IMR-90 (cell line): Measurements from ENCODE around the gene POLR3A. TPM values are rescaled to one million over a fixed set of nuclear protein-coding genes. Genes with fewer than 3 reads are reported as not detected.

Experiments
- ATAC-seq: fragments of 200-7000 bp; cut with Tn5 transposase; 2 replicates; pipeline ENCODE4 v1.9.1; 2020; ENCODE audit warnings: low read depth, mild to moderate bottlenecking, moderate library complexity
- BruUV-seq: library from RNA; stranded (reverse); fragments of 400-500 nt; replicated peaks from 2 replicates; lab custom pipeline; 2021; lab: Mats Ljungman, UMichigan
- CTCF ChIA-PET: fragments of 300-600 bp; formaldehyde crosslinking; extraction: SDS; loops from one replicate; lab custom pipeline; 2021; ENCODE audit warnings: antibody characterized with exemption; lab: Yijun Ruan, JAX
- POLR2A ChIA-PET: fragments of 300-600 bp; sonication (Branson Sonifier 250); formaldehyde crosslinking; loops from one replicate; lab custom pipeline; 2022; ENCODE audit warnings: antibody characterized with exemption; ENCODE audit not compliant: unreplicated experiment; lab: Charles Lee
- DNase-seq: peaks from one replicate; pipeline ENCODE4 v3.0.0; 2013
- H2AFZ ChIP-seq: replicated peaks from 2 replicates; pipeline ENCODE3; 2013; ENCODE audit warnings: low read length, mild to moderate bottlenecking; ENCODE audit not compliant: poor library complexity
- H2AK5ac ChIP-seq: 2 replicates; pipeline ENCODE4 v1.6.1; 2013; ENCODE audit warnings: low read depth, low read length, inconsistent platforms
- H2AK9ac ChIP-seq: replicated peaks from 2 replicates; pipeline ENCODE3; 2013; ENCODE audit warnings: mild to moderate bottlenecking, low read depth, low read length, moderate library complexity; ENCODE audit not compliant: poor library complexity
- H2BK120ac ChIP-seq: 2 replicates; pipeline ENCODE4 v1.6.1; 2013; ENCODE audit warnings: low read depth, low read length, inconsistent platforms
- H2BK15ac ChIP-seq: 3 replicates; pipeline ENCODE4 v1.6.1; 2013; ENCODE audit warnings: low read depth, low read length, inconsistent platforms
- H2BK20ac ChIP-seq: 2 replicates; pipeline ENCODE4 v1.6.1; 2013; ENCODE audit warnings: low read depth, mild to moderate bottlenecking, inconsistent platforms, low read length, moderate library complexity
- H2BK5ac ChIP-seq: 2 replicates; pipeline ENCODE4 v1.6.1; 2013; ENCODE audit warnings: mild to moderate bottlenecking, low read depth, low read length, inconsistent platforms; ENCODE audit not compliant: poor library complexity, severe bottlenecking
- H3K14ac ChIP-seq: replicated peaks from 2 replicates; pipeline ENCODE4 v1.6.1; 2013; ENCODE audit warnings: low read depth, low read length, inconsistent platforms
- H3K18ac ChIP-seq: 2 replicates; pipeline ENCODE4 v1.6.1; 2013; ENCODE audit warnings: low read depth, low read length, control low read depth
- H3K23ac ChIP-seq: 2 replicates; pipeline ENCODE4 v1.6.1; 2013; ENCODE audit warnings: low read depth, low read length, inconsistent platforms
- H3K27ac ChIP-seq: 2 replicates; pipeline ENCODE4 v1.5.1; 2013; ENCODE audit warnings: mild to moderate bottlenecking, control low read depth, low read length; ENCODE audit not compliant: insufficient read depth
- H3K27me3 ChIP-seq: 2 replicates; pipeline ENCODE4 v1.6.1; 2013; ENCODE audit warnings: low read length; ENCODE audit not compliant: control insufficient read depth, insufficient read depth
- H3K36me3 ChIP-seq: 2 replicates; pipeline ENCODE4 v1.6.1; 2013; ENCODE audit warnings: low read length, mixed read lengths; ENCODE audit not compliant: control insufficient read depth, insufficient read depth
- H3K4ac ChIP-seq: 2 replicates; pipeline ENCODE4 v1.6.1; 2013; ENCODE audit warnings: low read depth, low read length, inconsistent platforms
- H3K4me1 ChIP-seq: 2 replicates; pipeline ENCODE4 v1.6.1; 2013; ENCODE audit warnings: low read length, mixed read lengths; ENCODE audit not compliant: control insufficient read depth, insufficient read depth
- H3K4me2 ChIP-seq: 2 replicates; pipeline ENCODE4 v1.6.1; 2013; ENCODE audit warnings: low read depth, mild to moderate bottlenecking, control low read depth, low read length, moderate library complexity
- H3K4me3 ChIP-seq: 2 replicates; pipeline ENCODE4 v1.5.1; 2013; ENCODE audit warnings: low read depth, mild to moderate bottlenecking, control low read depth, low read length, moderate library complexity; ENCODE audit not compliant: insufficient read depth
- H3K56ac ChIP-seq: 2 replicates; pipeline ENCODE4 v1.6.1; 2013; ENCODE audit warnings: low read length, inconsistent platforms; ENCODE audit not compliant: insufficient read depth; ENCODE audit errors: extremely low read depth
- H3K79me1 ChIP-seq, 2 experiments: 2 replicates each; pipeline ENCODE4 v1.6.1; 2013; ENCODE audit warnings: low read length in 2 of 2, inconsistent platforms in 1 of 2, low read depth in 1 of 2
- H3K9ac ChIP-seq: 2 replicates; pipeline ENCODE4 v1.6.1; 2013; ENCODE audit warnings: low read depth, low read length, control low read depth
- H3K9me1 ChIP-seq: 2 replicates; pipeline ENCODE4 v1.6.1; 2013; ENCODE audit warnings: low read length, inconsistent platforms; ENCODE audit not compliant: insufficient read depth
- H3K9me3 ChIP-seq: 2 replicates; pipeline ENCODE4 v1.6.1; 2013; ENCODE audit warnings: low read length; ENCODE audit not compliant: control insufficient read depth, insufficient read depth
- H4K20me1 ChIP-seq: 2 replicates; pipeline ENCODE4 v1.6.1; 2013; ENCODE audit warnings: low read length, inconsistent platforms; ENCODE audit not compliant: insufficient read depth
- H4K5ac ChIP-seq: 2 replicates; pipeline ENCODE4 v1.6.1; 2013; ENCODE audit warnings: mild to moderate bottlenecking, low read depth, low read length, control low read depth
- H4K8ac ChIP-seq, 2 experiments: 2 replicates each; pipeline ENCODE4 v1.6.1; 2013; ENCODE audit warnings: low read depth in 2 of 2, low read length in 2 of 2, control low read depth in 1 of 2, inconsistent platforms in 1 of 2
- H4K91ac ChIP-seq: 2 replicates; pipeline ENCODE4 v1.6.1; 2013; ENCODE audit warnings: low read depth, low read length, inconsistent platforms; ENCODE audit not compliant: insufficient read depth
- BHLHE40 ChIP-seq: fragments of 150-350 bp; IDR thresholded peaks from 2 replicates; pipeline ENCODE4 v1.6.1; 2016; ENCODE audit warnings: mild to moderate bottlenecking, low read depth, low read length
- CEBPB ChIP-seq: IDR thresholded peaks from 2 replicates; pipeline ENCODE4 v1.6.1; 2012; ENCODE audit warnings: low read depth, low read length, improper control_type of control experiment
- CHD1 ChIP-seq: IDR thresholded peaks from 2 replicates; pipeline ENCODE4 v1.6.1; 2012; ENCODE audit warnings: low read depth, low read length, improper control_type of control experiment
- FOS ChIP-seq: fragments of 150-350 bp; IDR thresholded peaks from 2 replicates; pipeline ENCODE4 v1.6.1; 2016; ENCODE audit warnings: low read depth, low read length
- MAFK ChIP-seq: IDR thresholded peaks from 2 replicates; pipeline ENCODE4 v1.6.1; 2012; ENCODE audit warnings: low read depth, low read length, improper control_type of control experiment
- MAZ ChIP-seq: IDR thresholded peaks from 2 replicates; pipeline ENCODE4 v1.6.1; 2012; ENCODE audit warnings: low read depth, mild to moderate bottlenecking, low read length, improper control_type of control experiment, moderate library complexity, borderline replicate concordance
- MXI1 ChIP-seq: IDR thresholded peaks from 2 replicates; pipeline ENCODE4 v1.6.1; 2012; ENCODE audit warnings: low read depth, mild to moderate bottlenecking, low read length, moderate library complexity, borderline replicate concordance
- NFE2L2 ChIP-seq: fragments of 150-350 bp; IDR thresholded peaks from 2 replicates; pipeline ENCODE4 v1.6.1; 2016; ENCODE audit warnings: low read depth, mild to moderate bottlenecking, low read length
- POLR2A ChIP-seq: IDR thresholded peaks from 2 replicates; pipeline ENCODE4 v1.6.1; 2012; ENCODE audit warnings: mild to moderate bottlenecking, low read depth, low read length
- RAD21 ChIP-seq: IDR thresholded peaks from 2 replicates; pipeline ENCODE4 v1.6.1; 2012; ENCODE audit warnings: low read length, improper control_type of control experiment
- RCOR1 ChIP-seq: IDR thresholded peaks from 2 replicates; pipeline ENCODE4 v1.6.1; 2012; ENCODE audit warnings: mild to moderate bottlenecking, low read length, improper control_type of control experiment; ENCODE audit not compliant: insufficient replicate concordance
- RFX5 ChIP-seq: IDR thresholded peaks from 2 replicates; pipeline ENCODE4 v1.8.0; 2012; ENCODE audit warnings: low read depth, mild to moderate bottlenecking, low read length, moderate library complexity
- SMC3 ChIP-seq: fragments of 150-350 bp; IDR thresholded peaks from 2 replicates; pipeline ENCODE4 v1.6.1; 2016; ENCODE audit warnings: low read depth, mild to moderate bottlenecking, antibody characterized with exemption, low read length, moderate library complexity
- WGBS, 2 experiments: methylation state at CpG; one replicate each; pipeline versions ENCODE4 v1.1.5 to v1.1.7; 2013; ENCODE audit warnings: missing lambda C conversion rate in 2 of 2; ENCODE audit not compliant: insufficient read length in 1 of 2; ENCODE audit errors: extremely low coverage in 2 of 2; 5-methylcytosine and 5-hydroxymethylcytosine counted together
- dilution Hi-C: fragments of 300-500 bp; cut with HindIII; formaldehyde crosslinking; loops from one replicate; pipeline ENCODE4 v1.14.3; 2018; ENCODE audit warnings: low sequenced_read_pairs; ENCODE audit not compliant: unreplicated experiment
- in situ Hi-C: fragments of 300-500 bp; cut with MboI; formaldehyde crosslinking; loops from 3 replicates; pipeline ENCODE4 v1.14.3; 2019; ENCODE audit warnings: low sequenced_read_pairs, inconsistent platforms, mixed read lengths
- intact Hi-C: fragments of 100-400 bp; cut with micrococcal nuclease; formaldehyde crosslinking; loops from 2 replicates; pipeline ENCODE4 v1.10.0; 2022
- polyA plus RNA-seq, 3 experiments: library from polyadenylated mRNA; depleted of rRNA; stranded (reverse); fragments of >200 nt; gene quantifications; 2 replicates each; pipeline ENCODE4 v1.2.3, GENCODE V29; 2012; ENCODE audit warnings: low replicate concordance in 1 of 3
- total RNA-seq: library from RNA; depleted of rRNA; stranded (reverse); fragments of >200 nt; gene quantifications from 2 replicates; pipeline ENCODE4 v1.2.3, GENCODE V29; 2012
- TF ChIP-seq, protein P1 (sequence below): conservative IDR thresholded peaks from 2 replicates; pipeline ENCODE4 v1.5.1; 2012; ENCODE audit warnings: mild to moderate bottlenecking, low read depth, low read length, improper control_type of control experiment
- TF ChIP-seq, protein P2 (sequence below): fragments of 150-350 bp; IDR thresholded peaks from 2 replicates; pipeline ENCODE4 v1.6.1; 2016; ENCODE audit warnings: low read depth, mild to moderate bottlenecking, low read length, moderate library complexity, borderline replicate concordance
- TF ChIP-seq, protein P3 (sequence below): fragments of 150-350 bp; IDR thresholded peaks from 2 replicates; pipeline ENCODE4 v1.6.1; 2017; ENCODE audit warnings: mild to moderate bottlenecking, antibody characterized with exemption, low read length, low read depth

The POLR3A gene
- total and polyA plus RNA-seq, 2 of the 4 experiments (the other 2 are of a cell fraction): 11.9 to 24.4 TPM

- Histone ChIP-seq H2AFZ (no peak overlapping the region), H4K91ac (no peak overlapping the region), H4K5ac (no peak overlapping the region), H3K27ac (no peak overlapping the region), H3K79me1 (peaks cover 7 to 26% of the 10 kb centered on the region in 2 experiments; a peak in 3 of 4 replicates), H3K9me1 (peaks cover 6% of the 10 kb centered on the region; the same call in 1 of the 2 replicates), H2BK120ac (no peak overlapping the region), H3K4me1 (no peaks in the 10 kb centered on the region; the same call in 1 of the 2 replicates), H3K23ac (no peak overlapping the region), H2AK9ac (no peak overlapping the region), H2BK5ac (no peak overlapping the region), H4K20me1 (no peaks in the 10 kb centered on the region), H2BK15ac (no peak overlapping the region), H3K9me3 (no peaks in the 10 kb centered on the region), H3K56ac (no peak overlapping the region), H3K14ac (no peak overlapping the region), H3K9ac (no peak overlapping the region), H3K27me3 (no peaks in the 10 kb centered on the region), H2AK5ac (no peak overlapping the region), H4K8ac (no peak overlapping the region), H3K18ac (no peak overlapping the region), H3K4me3 (no peak overlapping the region), H2BK20ac (no peak overlapping the region), H3K4ac (no peak overlapping the region), H3K36me3 (peaks cover 57% of the 10 kb centered on the region), H3K4me2 (no peak overlapping the region)
- ChIA-PET CTCF (interaction anchor here (1.0 kb wide), 1 partner anchor 133 kb away, joined by 3 read pairs; no protein-coding TSS in a partner anchor), POLR2A (no interaction called here)
- in situ Hi-C loops: loop anchor here (5.0 kb wide), 1 partner anchor 131 kb away; no protein-coding TSS in a partner anchor
- intact Hi-C loops: no loop called here
- 90% methylated on average over 2 of the region's 6 CpGs; no CpG with 5 or more reads in 1 of the 2 experiments for WGBS, 2 experiments
- dilution Hi-C loops: no loop called here
- DNase-seq (no peak), ATAC-seq (no peak)
- no TSS peak for BruUV-seq
- TF ChIP-seq MXI1 (no peak), SMC3 (no peak), RAD21 (no peak), POLR2A (no peak), CHD1 (no peak), NFE2L2 (no peak), CEBPB (no peak), RFX5 (no peak), MAZ (no peak), BHLHE40 (no peak), FOS (no peak), RCOR1 (no peak), MAFK (no peak)
- TF ChIP-seq, protein P1, sequence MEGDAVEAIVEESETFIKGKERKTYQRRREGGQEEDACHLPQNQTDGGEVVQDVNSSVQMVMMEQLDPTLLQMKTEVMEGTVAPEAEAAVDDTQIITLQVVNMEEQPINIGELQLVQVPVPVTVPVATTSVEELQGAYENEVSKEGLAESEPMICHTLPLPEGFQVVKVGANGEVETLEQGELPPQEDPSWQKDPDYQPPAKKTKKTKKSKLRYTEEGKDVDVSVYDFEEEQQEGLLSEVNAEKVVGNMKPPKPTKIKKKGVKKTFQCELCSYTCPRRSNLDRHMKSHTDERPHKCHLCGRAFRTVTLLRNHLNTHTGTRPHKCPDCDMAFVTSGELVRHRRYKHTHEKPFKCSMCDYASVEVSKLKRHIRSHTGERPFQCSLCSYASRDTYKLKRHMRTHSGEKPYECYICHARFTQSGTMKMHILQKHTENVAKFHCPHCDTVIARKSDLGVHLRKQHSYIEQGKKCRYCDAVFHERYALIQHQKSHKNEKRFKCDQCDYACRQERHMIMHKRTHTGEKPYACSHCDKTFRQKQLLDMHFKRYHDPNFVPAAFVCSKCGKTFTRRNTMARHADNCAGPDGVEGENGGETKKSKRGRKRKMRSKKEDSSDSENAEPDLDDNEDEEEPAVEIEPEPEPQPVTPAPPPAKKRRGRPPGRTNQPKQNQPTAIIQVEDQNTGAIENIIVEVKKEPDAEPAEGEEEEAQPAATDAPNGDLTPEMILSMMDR: no peak
- TF ChIP-seq, protein P2, sequence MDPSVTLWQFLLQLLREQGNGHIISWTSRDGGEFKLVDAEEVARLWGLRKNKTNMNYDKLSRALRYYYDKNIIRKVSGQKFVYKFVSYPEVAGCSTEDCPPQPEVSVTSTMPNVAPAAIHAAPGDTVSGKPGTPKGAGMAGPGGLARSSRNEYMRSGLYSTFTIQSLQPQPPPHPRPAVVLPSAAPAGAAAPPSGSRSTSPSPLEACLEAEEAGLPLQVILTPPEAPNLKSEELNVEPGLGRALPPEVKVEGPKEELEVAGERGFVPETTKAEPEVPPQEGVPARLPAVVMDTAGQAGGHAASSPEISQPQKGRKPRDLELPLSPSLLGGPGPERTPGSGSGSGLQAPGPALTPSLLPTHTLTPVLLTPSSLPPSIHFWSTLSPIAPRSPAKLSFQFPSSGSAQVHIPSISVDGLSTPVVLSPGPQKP: no peak
- TF ChIP-seq, protein P3, sequence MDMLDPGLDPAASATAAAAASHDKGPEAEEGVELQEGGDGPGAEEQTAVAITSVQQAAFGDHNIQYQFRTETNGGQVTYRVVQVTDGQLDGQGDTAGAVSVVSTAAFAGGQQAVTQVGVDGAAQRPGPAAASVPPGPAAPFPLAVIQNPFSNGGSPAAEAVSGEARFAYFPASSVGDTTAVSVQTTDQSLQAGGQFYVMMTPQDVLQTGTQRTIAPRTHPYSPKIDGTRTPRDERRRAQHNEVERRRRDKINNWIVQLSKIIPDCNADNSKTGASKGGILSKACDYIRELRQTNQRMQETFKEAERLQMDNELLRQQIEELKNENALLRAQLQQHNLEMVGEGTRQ: no peak
Observed at GRCh38 chr10:77978360-77978759, 51.0 kb downstream of the POLR3A start.
